Brain microvascular endothelial cell (primary cell): ENCODE measurements around the gene RHNO1.

Experiments used
- DNase-seq: peaks from one replicate; pipeline ENCODE4 v3.0.0-alpha.2; 2020
- H3K27ac ChIP-seq: fragments of 250-450 bp; sonication (Bioruptor Pico); 2 replicates; pipeline ENCODE4 v1.5.1; 2020; ENCODE audit warnings: mild to moderate bottlenecking, moderate library complexity
- H3K27me3 ChIP-seq: fragments of 250-450 bp; sonication (Bioruptor Pico); replicated peaks from 2 replicates; pipeline ENCODE4 v1.5.1; 2020; ENCODE audit warnings: mild to moderate bottlenecking
- H3K36me3 ChIP-seq: fragments of 250-450 bp; sonication (Bioruptor Pico); replicated peaks from 2 replicates; pipeline ENCODE4 v1.5.1; 2020; ENCODE audit warnings: mild to moderate bottlenecking
- H3K4me3 ChIP-seq: 2 replicates; pipeline ENCODE4 v1.5.1; 2011; ENCODE audit warnings: low read depth, mild to moderate bottlenecking, control low read depth, low read length, moderate library complexity
- in situ Hi-C: cut with HindIII; loops from 2 replicates; pipeline ENCODE4 v1.10.0; 2017; ENCODE audit warnings: low sequenced_read_pairs, low pct_ligation_motif_present
- TF ChIP-seq, protein P1 (sequence below): IDR thresholded peaks from 2 replicates; pipeline ENCODE4 v1.5.1; 2011; ENCODE audit warnings: low read depth, mild to moderate bottlenecking, moderate library complexity, low read length, control low read depth, inconsistent platforms; ENCODE audit errors: missing control alignments

Gene RHNO1

GRCh38 chr12:2900642-2901041, 23.6 kb downstream of the RHNO1 start:
- TF ChIP-seq, protein P1, sequence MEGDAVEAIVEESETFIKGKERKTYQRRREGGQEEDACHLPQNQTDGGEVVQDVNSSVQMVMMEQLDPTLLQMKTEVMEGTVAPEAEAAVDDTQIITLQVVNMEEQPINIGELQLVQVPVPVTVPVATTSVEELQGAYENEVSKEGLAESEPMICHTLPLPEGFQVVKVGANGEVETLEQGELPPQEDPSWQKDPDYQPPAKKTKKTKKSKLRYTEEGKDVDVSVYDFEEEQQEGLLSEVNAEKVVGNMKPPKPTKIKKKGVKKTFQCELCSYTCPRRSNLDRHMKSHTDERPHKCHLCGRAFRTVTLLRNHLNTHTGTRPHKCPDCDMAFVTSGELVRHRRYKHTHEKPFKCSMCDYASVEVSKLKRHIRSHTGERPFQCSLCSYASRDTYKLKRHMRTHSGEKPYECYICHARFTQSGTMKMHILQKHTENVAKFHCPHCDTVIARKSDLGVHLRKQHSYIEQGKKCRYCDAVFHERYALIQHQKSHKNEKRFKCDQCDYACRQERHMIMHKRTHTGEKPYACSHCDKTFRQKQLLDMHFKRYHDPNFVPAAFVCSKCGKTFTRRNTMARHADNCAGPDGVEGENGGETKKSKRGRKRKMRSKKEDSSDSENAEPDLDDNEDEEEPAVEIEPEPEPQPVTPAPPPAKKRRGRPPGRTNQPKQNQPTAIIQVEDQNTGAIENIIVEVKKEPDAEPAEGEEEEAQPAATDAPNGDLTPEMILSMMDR = no peak
- H3K27me3 ChIP-seq = no peaks in the 10 kb centered on the region
- no peak overlapping the region for H3K4me3 ChIP-seq
- no peak overlapping the region for H3K27ac ChIP-seq
- in situ Hi-C loops = no loop called here
- H3K36me3 ChIP-seq = no peaks in the 10 kb centered on the region
- no peak for DNase-seq

GRCh38 chr12:2902272-2902880, 25.4 kb downstream of the RHNO1 start:
- Histone ChIP-seq H3K27me3 (no peaks in the 10 kb centered on the region), H3K36me3 (no peaks in the 10 kb centered on the region), H3K4me3 (no peak overlapping the region), H3K27ac (no peak overlapping the region)
- in situ Hi-C loops = no loop called here
- TF ChIP-seq, protein P1 = no peak
- no peak for DNase-seq

DNA sequence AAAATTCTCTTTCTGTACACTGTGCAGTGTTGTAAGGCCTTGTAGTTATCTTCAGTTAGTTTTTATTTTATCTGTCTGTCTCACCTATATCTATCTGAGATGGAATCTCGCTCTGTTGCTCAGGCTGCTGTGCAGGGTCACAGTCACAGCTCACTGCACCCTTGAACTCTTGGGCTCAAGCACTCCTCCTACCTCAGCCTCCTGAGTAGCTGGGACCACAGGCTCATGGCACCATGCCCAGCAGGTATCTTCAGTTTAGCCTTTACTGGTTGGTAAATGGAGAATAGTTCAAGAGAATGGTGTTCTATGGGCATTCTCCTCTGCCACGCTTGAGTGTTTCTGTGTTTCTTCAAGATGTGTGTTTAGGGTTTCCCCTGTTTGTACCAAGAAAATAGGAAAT, 27.2 kb downstream of the RHNO1 start:
- Histone ChIP-seq H3K27me3 (no peaks in the 10 kb centered on the region), H3K4me3 (no peak overlapping the region), H3K36me3 (no peaks in the 10 kb centered on the region), H3K27ac (no peak overlapping the region)
- TF ChIP-seq, protein P1 = no peak
- in situ Hi-C loops = no loop called here
- DNase-seq = no peak

DNA sequence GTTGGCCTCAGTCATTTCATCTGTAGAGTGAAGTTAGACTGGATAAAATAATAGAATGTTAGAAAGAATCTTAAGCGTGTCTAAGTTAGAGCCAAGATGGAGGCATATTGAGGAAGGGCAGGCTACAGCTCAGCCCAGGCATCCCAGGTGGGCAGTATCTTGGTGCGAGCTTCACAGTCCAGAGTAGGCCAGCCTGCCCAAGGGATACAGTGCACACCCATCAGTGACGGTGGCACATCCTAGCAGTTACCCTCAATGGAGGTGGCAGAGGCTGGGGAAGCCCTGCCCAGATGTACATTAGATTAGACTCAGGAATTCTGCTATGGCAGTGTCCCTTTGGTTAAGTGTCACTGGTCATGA, 35.2 kb downstream of the RHNO1 start:
- no peak for DNase-seq
- in situ Hi-C loops = no loop called here
- peaks cover 23% of the 10 kb centered on the region for H3K36me3 ChIP-seq
- TF ChIP-seq, protein P1 = no peak
- H3K27ac ChIP-seq = peak overlapping the region; percentile 40
- no peak overlapping the region for H3K4me3 ChIP-seq
- no peaks in the 10 kb centered on the region for H3K27me3 ChIP-seq

DNA sequence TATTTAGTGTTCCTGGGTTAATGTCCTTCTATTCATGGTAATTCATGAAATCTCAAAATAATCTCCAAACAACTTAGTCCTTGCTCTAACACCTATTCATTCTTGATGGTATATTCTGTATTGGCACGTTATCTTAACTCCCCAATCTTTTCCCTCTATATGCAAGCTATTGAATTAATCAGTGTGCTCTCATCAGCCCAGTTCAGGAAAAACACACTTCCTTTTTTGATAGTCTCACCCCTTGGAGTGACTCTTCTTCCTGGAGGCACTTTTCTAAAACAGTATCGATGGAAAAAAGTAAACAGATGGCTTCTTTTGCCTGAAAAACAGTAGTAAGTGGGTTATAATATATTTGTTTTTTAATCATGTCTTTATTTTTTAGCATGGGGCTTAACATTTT, 42.2 kb downstream of the RHNO1 start:
- Histone ChIP-seq H3K36me3 (peaks cover 42% of the 10 kb centered on the region), H3K27me3 (no peaks in the 10 kb centered on the region), H3K27ac (no peak overlapping the region), H3K4me3 (no peak overlapping the region)
- no peak for DNase-seq
- TF ChIP-seq, protein P1 = no peak
- in situ Hi-C loops = no loop called here

GRCh38 chr12:2922329-2922728, 45.3 kb downstream of the RHNO1 start:
- peaks cover 32% of the 10 kb centered on the region for H3K36me3 ChIP-seq
- no peak overlapping the region for H3K27ac ChIP-seq
- no peak for DNase-seq
- H3K4me3 ChIP-seq = no peak overlapping the region
- in situ Hi-C loops = no loop called here
- TF ChIP-seq, protein P1 = no peak
- no peaks in the 10 kb centered on the region for H3K27me3 ChIP-seq
